Measurements from ENCODE around the gene STRIP1. TPM values are rescaled to one million over a fixed set of nuclear protein-coding genes. Genes with fewer than 3 reads are reported as not detected.

STRIP1 gene
- total and polyA plus RNA-seq, 2 donors, result 20.8 to 21.6 TPM

- H3K4me1 ChIP-seq (ENCODE audit: control insufficient read depth in 2 of 2, insufficient read depth in 2 of 2, low read length in 2 of 2), result peaks cover 0 to 2% of the 10 kb centered on the region in 2 donors
- peaks cover 4 to 18% of the 10 kb centered on the region in 2 donors for H3K27me3 ChIP-seq (ENCODE audit: control insufficient read depth in 2 of 2, insufficient read depth in 1 of 2, low read length in 1 of 2)
- DNase-seq (ENCODE audit: low read depth in 6 of 9, low spot score in 9 of 9), result no peak
- H3K27ac ChIP-seq (ENCODE audit: low read depth in 1 of 2, low read length in 1 of 2), result no peak overlapping the region
- WGBS, result 99% methylated on average over 7 of the region's 7 CpGs
- H3K36me3 ChIP-seq (ENCODE audit: control insufficient read depth in 2 of 2, insufficient read depth in 2 of 2, low read length in 1 of 2), result peaks cover 35 to 46% of the 10 kb centered on the region in 2 donors
- no peaks in the 10 kb centered on the region for H3K9me3 ChIP-seq (ENCODE audit: control insufficient read depth in 2 of 2, insufficient read depth in 1 of 2, low read length in 1 of 2)
- H3K4me3 ChIP-seq (ENCODE audit: low read length in 2 of 2), result no peak overlapping the region
These were observed 26.2 kb downstream of the STRIP1 start for GRCh38 chr1:110060662-110061060.

- no peak overlapping the region for H3K27ac ChIP-seq (ENCODE audit: low read depth in 1 of 2, low read length in 1 of 2)
- H3K36me3 ChIP-seq (ENCODE audit: control insufficient read depth in 2 of 2, insufficient read depth in 2 of 2, low read length in 1 of 2), result peaks cover 28 to 39% of the 10 kb centered on the region in 2 donors
- H3K4me1 ChIP-seq (ENCODE audit: control insufficient read depth in 2 of 2, insufficient read depth in 2 of 2, low read length in 2 of 2), result peaks cover 0 to 2% of the 10 kb centered on the region in 2 donors
- no peak for DNase-seq (ENCODE audit: low read depth in 6 of 9, low spot score in 9 of 9)
- 98% methylated on average over 10 of the region's 10 CpGs for WGBS
- H3K27me3 ChIP-seq (ENCODE audit: control insufficient read depth in 2 of 2, insufficient read depth in 1 of 2, low read length in 1 of 2), result peaks cover 9 to 24% of the 10 kb centered on the region in 2 donors
- no peak overlapping the region for H3K4me3 ChIP-seq (ENCODE audit: low read length in 2 of 2)
- H3K9me3 ChIP-seq (ENCODE audit: control insufficient read depth in 2 of 2, insufficient read depth in 1 of 2, low read length in 1 of 2), result no peaks in the 10 kb centered on the region
These were observed 26.9 kb downstream of the STRIP1 start for GRCh38 chr1:110061341-110061740.

- H3K9me3 ChIP-seq (ENCODE audit: control insufficient read depth in 2 of 2, insufficient read depth in 1 of 2, low read length in 1 of 2), result peaks cover 1 to 3% of the 10 kb centered on the region in 2 donors
- DNase-seq (ENCODE audit: low read depth in 6 of 9, low spot score in 9 of 9), result no peak
- 98% methylated on average over 2 of the region's 2 CpGs for WGBS
- H3K4me1 ChIP-seq (ENCODE audit: control insufficient read depth in 2 of 2, insufficient read depth in 2 of 2, low read length in 2 of 2), result peaks cover 0 to 6% of the 10 kb centered on the region in 2 donors
- no peak overlapping the region for H3K27ac ChIP-seq (ENCODE audit: low read depth in 1 of 2, low read length in 1 of 2)
- H3K27me3 ChIP-seq (ENCODE audit: control insufficient read depth in 2 of 2, insufficient read depth in 1 of 2, low read length in 1 of 2), result peaks cover 21 to 36% of the 10 kb centered on the region in 2 donors
- peaks cover 16 to 27% of the 10 kb centered on the region in 2 donors for H3K36me3 ChIP-seq (ENCODE audit: control insufficient read depth in 2 of 2, insufficient read depth in 2 of 2, low read length in 1 of 2)
- no peak overlapping the region for H3K4me3 ChIP-seq (ENCODE audit: low read length in 2 of 2)
These were observed 28.2 kb downstream of the STRIP1 start for GRCh38 chr1:110062612-110063011.

GRCh38 chr1:110063781-110064180, 29.4 kb downstream of the STRIP1 start:
- peaks cover 5 to 18% of the 10 kb centered on the region in 2 donors for H3K36me3 ChIP-seq (ENCODE audit: control insufficient read depth in 2 of 2, insufficient read depth in 2 of 2, low read length in 1 of 2)
- H3K4me1 ChIP-seq (ENCODE audit: control insufficient read depth in 2 of 2, insufficient read depth in 2 of 2, low read length in 2 of 2), result peaks cover 0 to 12% of the 10 kb centered on the region in 2 donors
- no peak for DNase-seq (ENCODE audit: low read depth in 6 of 9, low spot score in 9 of 9)
- no peak overlapping the region for H3K4me3 ChIP-seq (ENCODE audit: low read length in 2 of 2)
- no peak overlapping the region for H3K27ac ChIP-seq (ENCODE audit: low read depth in 1 of 2, low read length in 1 of 2)
- H3K27me3 ChIP-seq (ENCODE audit: control insufficient read depth in 2 of 2, insufficient read depth in 1 of 2, low read length in 1 of 2), result peaks cover 33 to 48% of the 10 kb centered on the region in 2 donors
- 75% methylated on average over 4 of the region's 4 CpGs for WGBS
- peaks cover 1 to 3% of the 10 kb centered on the region in 2 donors for H3K9me3 ChIP-seq (ENCODE audit: control insufficient read depth in 2 of 2, insufficient read depth in 1 of 2, low read length in 1 of 2)

- H3K36me3 ChIP-seq (ENCODE audit: control insufficient read depth in 2 of 2, insufficient read depth in 2 of 2, low read length in 1 of 2), result peaks cover 3 to 11% of the 10 kb centered on the region in 2 donors
- peaks cover 0 to 9% of the 10 kb centered on the region in 2 donors for H3K4me1 ChIP-seq (ENCODE audit: control insufficient read depth in 2 of 2, insufficient read depth in 2 of 2, low read length in 2 of 2)
- DNase-seq (ENCODE audit: low read depth in 6 of 9, low spot score in 9 of 9), result no peak
- no peak overlapping the region for H3K4me3 ChIP-seq (ENCODE audit: low read length in 2 of 2)
- 89% methylated on average over 18 of the region's 18 CpGs for WGBS
- peaks cover 1 to 3% of the 10 kb centered on the region in 2 donors for H3K9me3 ChIP-seq (ENCODE audit: control insufficient read depth in 2 of 2, insufficient read depth in 1 of 2, low read length in 1 of 2)
- H3K27ac ChIP-seq (ENCODE audit: low read depth in 1 of 2, low read length in 1 of 2), result no peak overlapping the region
- peaks cover 43 to 58% of the 10 kb centered on the region in 2 donors for H3K27me3 ChIP-seq (ENCODE audit: control insufficient read depth in 2 of 2, insufficient read depth in 1 of 2, low read length in 1 of 2)
These were observed 30.3 kb downstream of the STRIP1 start for GRCh38 chr1:110064576-110065337.

- Histone ChIP-seq H3K27ac (ENCODE audit: low read depth in 1 of 2, low read length in 1 of 2) (no peak overlapping the region), H3K27me3 (ENCODE audit: control insufficient read depth in 2 of 2, insufficient read depth in 1 of 2, low read length in 1 of 2) (peaks cover 54 to 67% of the 10 kb centered on the region in 2 donors), H3K4me3 (ENCODE audit: low read length in 2 of 2) (no peak overlapping the region), H3K36me3 (ENCODE audit: control insufficient read depth in 2 of 2, insufficient read depth in 2 of 2, low read length in 1 of 2) (peaks cover under 1 to 11% of the 10 kb centered on the region in 2 donors), H3K9me3 (ENCODE audit: control insufficient read depth in 2 of 2, insufficient read depth in 1 of 2, low read length in 1 of 2) (peaks cover 1 to 3% of the 10 kb centered on the region in 2 donors), H3K4me1 (ENCODE audit: control insufficient read depth in 2 of 2, insufficient read depth in 2 of 2, low read length in 2 of 2) (peaks cover 0 to 9% of the 10 kb centered on the region in 2 donors)
- 98% methylated on average over 5 of the region's 5 CpGs for WGBS
- DNase-seq (ENCODE audit: low read depth in 6 of 9, low spot score in 9 of 9), result no peak
These were observed 31.4 kb downstream of the STRIP1 start for GRCh38 chr1:110065841-110066240.

GRCh38 chr1:110067479-110067892, 33.1 kb downstream of the STRIP1 start:
- peaks cover 0 to 9% of the 10 kb centered on the region in 2 donors for H3K4me1 ChIP-seq (ENCODE audit: control insufficient read depth in 2 of 2, insufficient read depth in 2 of 2, low read length in 2 of 2)
- no peak overlapping the region for H3K27ac ChIP-seq (ENCODE audit: low read depth in 1 of 2, low read length in 1 of 2)
- no peak for DNase-seq (ENCODE audit: low read depth in 6 of 9, low spot score in 9 of 9)
- H3K36me3 ChIP-seq (ENCODE audit: control insufficient read depth in 2 of 2, insufficient read depth in 2 of 2, low read length in 1 of 2), result no peaks in the 10 kb centered on the region
- H3K4me3 ChIP-seq (ENCODE audit: low read length in 2 of 2), result no peak overlapping the region
- H3K9me3 ChIP-seq (ENCODE audit: control insufficient read depth in 2 of 2, insufficient read depth in 1 of 2, low read length in 1 of 2), result peaks cover 3% of the 10 kb centered on the region in 2 donors
- peaks cover 69 to 84% of the 10 kb centered on the region in 2 donors for H3K27me3 ChIP-seq (ENCODE audit: control insufficient read depth in 2 of 2, insufficient read depth in 1 of 2, low read length in 1 of 2)
- WGBS, result 22% methylated on average over 23 of the region's 23 CpGs

GRCh38 chr1:110067893-110068645, 33.6 kb downstream of the STRIP1 start:
- peaks cover 0 to 9% of the 10 kb centered on the region in 2 donors for H3K4me1 ChIP-seq (ENCODE audit: control insufficient read depth in 2 of 2, insufficient read depth in 2 of 2, low read length in 2 of 2)
- peak in 1 of 9 donors; percentile 19 for DNase-seq (ENCODE audit: low read depth in 6 of 9, low spot score in 9 of 9)
- peaks cover 71 to 89% of the 10 kb centered on the region in 2 donors for H3K27me3 ChIP-seq (ENCODE audit: control insufficient read depth in 2 of 2, insufficient read depth in 1 of 2, low read length in 1 of 2)
- no peak overlapping the region for H3K27ac ChIP-seq (ENCODE audit: low read depth in 1 of 2, low read length in 1 of 2)
- 7% methylated on average over 68 of the region's 68 CpGs for WGBS
- H3K4me3 ChIP-seq (ENCODE audit: low read length in 2 of 2), result peak overlapping the region in 1 of 2 donors; percentile 30
- H3K36me3 ChIP-seq (ENCODE audit: control insufficient read depth in 2 of 2, insufficient read depth in 2 of 2, low read length in 1 of 2), result no peaks in the 10 kb centered on the region
- H3K9me3 ChIP-seq (ENCODE audit: control insufficient read depth in 2 of 2, insufficient read depth in 1 of 2, low read length in 1 of 2), result peaks cover 3% of the 10 kb centered on the region in 2 donors

Measured in thymus (tissue), 11 donors.